ENCODE measurements around the gene FGFR4. TPM values are rescaled to one million over a fixed set of nuclear protein-coding genes. Genes with fewer than 3 reads are reported as not detected.
A peak's percentile ranks its signal among the peaks of the same experiment; 100 is the strongest.

Gene FGFR4
- total RNA-seq, 6 donors from 2014 or later: 14.8 to 175 (median 87.1) TPM

GRCh38 chr5:177070536-177071191 lies 16.1 kb upstream of the FGFR4 start:
- ATAC-seq (ENCODE audit: low FRiP score in 2 of 2) (no peak), DNase-seq (no peak)
- Histone ChIP-seq H3K27ac (no peak overlapping the region), H3K9me3 (no peaks in the 10 kb centered on the region), H3K4me1 (peaks cover 0 to 4% (median 1%) of the 10 kb centered on the region in 4 donors), H3K27me3 (no peaks in the 10 kb centered on the region), H3K4me3 (no peak overlapping the region), H3K36me3 (peaks cover 0 to 18% (median 1%) of the 10 kb centered on the region in 4 donors)
- TF ChIP-seq EP300 (IDR thresholded peaks at IDR 0.05): no peak
- TF ChIP-seq POLR2AphosphoS5 (IDR thresholded peaks at IDR 0.05): no peak
- no peak for TF ChIP-seq POLR2A (IDR thresholded peaks at IDR 0.05)
- no peak for TF ChIP-seq CTCF (IDR thresholded peaks at IDR 0.05)
- 95% methylated on average over 6 of the region's 6 CpGs for WGBS, 2 donors

DNA sequence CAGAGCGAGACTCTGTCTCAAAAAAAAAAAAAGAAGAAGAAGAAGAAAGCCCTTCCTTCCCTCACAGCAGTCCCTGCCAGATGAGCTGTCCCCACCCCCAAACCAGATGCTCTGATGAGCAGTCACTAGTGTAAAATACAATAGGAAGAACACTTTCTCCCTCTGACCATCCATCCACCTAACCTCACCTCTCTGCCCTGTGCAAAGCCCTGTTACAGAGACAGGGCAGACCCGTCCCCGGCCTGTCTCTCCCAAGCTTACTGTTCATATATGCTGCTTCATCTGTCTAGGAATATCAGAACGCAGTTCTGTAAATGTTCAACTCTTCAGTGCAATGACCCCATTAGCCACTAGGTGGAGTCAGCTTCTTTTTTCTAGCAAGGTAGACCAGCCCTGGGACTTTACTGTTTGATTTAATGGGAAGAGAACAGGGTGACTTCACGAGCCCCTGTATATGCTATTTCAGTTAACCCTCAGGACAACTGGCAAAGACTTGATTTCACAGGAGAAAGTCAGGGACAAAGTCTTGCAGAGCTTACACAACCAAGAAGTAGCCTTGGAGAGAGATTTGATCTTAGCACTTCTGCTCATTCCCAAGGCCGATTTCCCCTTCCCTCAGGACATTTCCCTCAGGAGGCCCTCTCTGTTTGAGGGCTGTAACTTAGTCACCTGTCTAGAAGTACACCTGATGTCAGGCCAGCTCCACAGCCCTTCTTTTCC lies 14.9 kb upstream of the FGFR4 start:
- H3K4me1 ChIP-seq: peaks cover 0 to 4% (median 1%) of the 10 kb centered on the region in 4 donors
- H3K27me3 ChIP-seq: no peaks in the 10 kb centered on the region
- H3K36me3 ChIP-seq: peaks cover 0 to 7% (median 0%) of the 10 kb centered on the region in 4 donors
- peak in 1 of 2 donors; percentile 87 for ATAC-seq (ENCODE audit: low FRiP score in 2 of 2)
- 18 to 20% methylated on average over 6 of the region's 6 CpGs for WGBS, 2 donors
- peak in 1 of 2 donors; percentile 51 for DNase-seq
- no peak overlapping the region for H3K4me3 ChIP-seq
- no peaks in the 10 kb centered on the region for H3K9me3 ChIP-seq
- H3K27ac ChIP-seq: no peak overlapping the region
- TF ChIP-seq EP300 (IDR thresholded peaks at IDR 0.05): no peak
- TF ChIP-seq POLR2AphosphoS5 (IDR thresholded peaks at IDR 0.05): no peak
- no peak for TF ChIP-seq POLR2A (IDR thresholded peaks at IDR 0.05)
- TF ChIP-seq CTCF (IDR thresholded peaks at IDR 0.05): peak; percentile 72 to 83 (median 78)

GRCh38 chr5:177077335-177077734 lies 9.4 kb upstream of the FGFR4 start:
- H3K36me3 ChIP-seq: peaks cover 0 to 3% (median 0%) of the 10 kb centered on the region in 4 donors
- H3K27ac ChIP-seq: no peak overlapping the region
- TF ChIP-seq POLR2AphosphoS5 (IDR thresholded peaks at IDR 0.05) (no peak), EP300 (IDR thresholded peaks at IDR 0.05) (no peak), POLR2A (IDR thresholded peaks at IDR 0.05) (no peak), CTCF (IDR thresholded peaks at IDR 0.05) (no peak)
- 95 to 96% methylated on average over 2 of the region's 2 CpGs for WGBS, 2 donors
- H3K4me3 ChIP-seq: no peak overlapping the region
- no peak for DNase-seq
- H3K27me3 ChIP-seq: no peaks in the 10 kb centered on the region
- no peak for ATAC-seq (ENCODE audit: low FRiP score in 2 of 2)
- H3K9me3 ChIP-seq: no peaks in the 10 kb centered on the region
- H3K4me1 ChIP-seq: no peaks in the 10 kb centered on the region

GRCh38 chr5:177079606-177080005 lies 7.1 kb upstream of the FGFR4 start:
- Histone ChIP-seq H3K27me3 (no peaks in the 10 kb centered on the region), H3K9me3 (no peaks in the 10 kb centered on the region), H3K27ac (no peak overlapping the region), H3K4me1 (no peaks in the 10 kb centered on the region), H3K4me3 (no peak overlapping the region), H3K36me3 (no peaks in the 10 kb centered on the region)
- peak in 1 of 2 donors; percentile 26 for ATAC-seq (ENCODE audit: low FRiP score in 2 of 2)
- WGBS, 2 donors: 89 to 91% methylated on average over 8 to 9 of the region's 9 CpGs
- DNase-seq: no peak
- TF ChIP-seq CTCF (IDR thresholded peaks at IDR 0.05): no peak
- no peak for TF ChIP-seq POLR2A (IDR thresholded peaks at IDR 0.05)
- no peak for TF ChIP-seq POLR2AphosphoS5 (IDR thresholded peaks at IDR 0.05)
- TF ChIP-seq EP300 (IDR thresholded peaks at IDR 0.05): no peak

All from upper lobe of left lung (tissue), 6 donors.